Activated T-cell treated with anti-CD3 and anti-CD28 coated beads for 24 hours (primary cell): ENCODE results near the gene RNF150.
"Not testable (repeated sequence)": the region's sequence is repeated elsewhere in the genome, so short reads cannot be mapped to it uniquely, and the experiment has no call there.

Experiments
- DNase-seq: peaks from one replicate; pipeline ENCODE4 v3.0.0-alpha.2; 2020; ENCODE audit warnings: low read depth

Gene RNF150

GRCh38 chr4:141075553-141075952 is 57.7 kb downstream of the RNF150 start:
- no peak for DNase-seq

GRCh38 chr4:141074098-141074878 is 59.0 kb downstream of the RNF150 start:
- no peak for DNase-seq

- no peak for DNase-seq
Measured at GRCh38 chr4:141066690-141067089, 66.6 kb downstream of the RNF150 start.

- no peak for DNase-seq
Measured at GRCh38 chr4:141065872-141066271, 67.4 kb downstream of the RNF150 start.

- DNase-seq: no peak
Measured at GRCh38 chr4:141062651-141063050, 70.6 kb downstream of the RNF150 start.

GRCh38 chr4:141058591-141059512 is 74.4 kb downstream of the RNF150 start:
- DNase-seq: no peak

- DNase-seq: no peak
Measured at GRCh38 chr4:141057582-141057981, 75.7 kb downstream of the RNF150 start.

GRCh38 chr4:141056473-141056872 is 76.8 kb downstream of the RNF150 start:
- DNase-seq: no peak

GRCh38 chr4:141054446-141054845 is 78.8 kb downstream of the RNF150 start:
- no peak for DNase-seq

- DNase-seq: not testable (repeated sequence)
Measured at GRCh38 chr4:141050999-141051398, 82.3 kb downstream of the RNF150 start.

- DNase-seq: no peak
Measured at GRCh38 chr4:141047228-141047884, 85.9 kb downstream of the RNF150 start.

GRCh38 chr4:141046255-141046654 is 87.0 kb downstream of the RNF150 start:
- DNase-seq: no peak

- DNase-seq: no peak
Measured at GRCh38 chr4:141045848-141046247, 87.4 kb downstream of the RNF150 start.

GRCh38 chr4:141041021-141041476 is 92.2 kb downstream of the RNF150 start:
- DNase-seq: no peak

- no peak for DNase-seq
Measured at GRCh38 chr4:141039156-141039555, 94.1 kb downstream of the RNF150 start.

GRCh38 chr4:141038428-141038827 is 94.8 kb downstream of the RNF150 start:
- no peak for DNase-seq

GRCh38 chr4:141037446-141037845 is 95.8 kb downstream of the RNF150 start:
- DNase-seq: no peak

- no peak for DNase-seq
Measured at GRCh38 chr4:141036786-141037185, 96.5 kb downstream of the RNF150 start.

GRCh38 chr4:141035920-141036319 is 97.3 kb downstream of the RNF150 start:
- DNase-seq: no peak

GRCh38 chr4:141028024-141028529 is 105.2 kb downstream of the RNF150 start:
- no peak for DNase-seq

- DNase-seq: no peak
Measured at GRCh38 chr4:141027421-141027820, 105.8 kb downstream of the RNF150 start.

GRCh38 chr4:141026900-141027299 is 106.4 kb downstream of the RNF150 start:
- no peak for DNase-seq
